ENCODE data around the gene AKIP1.
A peak's percentile ranks its signal among the peaks of the same experiment; 100 is the strongest.
"Not testable (repeated sequence)": the region's sequence is repeated elsewhere in the genome, so short reads cannot be mapped to it uniquely, and the experiment has no call there.

AKIP1 gene

GRCh38 chr11:8911029-8911823 lies at the start of gene AKIP1:
Gene AKIP1 (plus strand): TSS chr11:8911189. CDS start chr11:8911450, 261 bp downstream.
- peak; percentile 86 for DNase-seq

- no peak for DNase-seq
These were observed 47.2 kb upstream of the AKIP1 start for GRCh38 chr11:8863838-8864237.

GRCh38 chr11:8865304-8865703 lies 45.7 kb upstream of the AKIP1 start:
- DNase-seq = no peak

- no peak for DNase-seq
These were observed 44.0 kb upstream of the AKIP1 start for GRCh38 chr11:8867035-8867434.

- no peak for DNase-seq
These were observed 42.9 kb upstream of the AKIP1 start for GRCh38 chr11:8867931-8868631.

- DNase-seq = no peak
These were observed 40.4 kb upstream of the AKIP1 start for GRCh38 chr11:8870411-8871170.

- no peak for DNase-seq
These were observed 39.7 kb upstream of the AKIP1 start for GRCh38 chr11:8871171-8871775.

GRCh38 chr11:8871962-8872361 lies 39.0 kb upstream of the AKIP1 start:
- no peak for DNase-seq

GRCh38 chr11:8873741-8874405 lies 37.1 kb upstream of the AKIP1 start:
- no peak for DNase-seq

- no peak for DNase-seq
These were observed 32.2 kb upstream of the AKIP1 start for GRCh38 chr11:8878771-8879170.

GRCh38 chr11:8881585-8881984 lies 29.4 kb upstream of the AKIP1 start:
- DNase-seq = not testable (repeated sequence)

GRCh38 chr11:8886322-8886721 lies 24.7 kb upstream of the AKIP1 start:
- no peak for DNase-seq

GRCh38 chr11:8891185-8891584 lies 19.8 kb upstream of the AKIP1 start:
- not testable (repeated sequence) for DNase-seq

GRCh38 chr11:8899119-8899753 lies 11.8 kb upstream of the AKIP1 start:
- DNase-seq = no peak

- no peak for DNase-seq
These were observed 5.3 kb upstream of the AKIP1 start for GRCh38 chr11:8905528-8906165.

- no peak for DNase-seq
These were observed 3.9 kb upstream of the AKIP1 start for GRCh38 chr11:8907116-8907515.

GRCh38 chr11:8908099-8908498 lies 2.9 kb upstream of the AKIP1 start:
- no peak for DNase-seq

GRCh38 chr11:8910649-8911026 lies 351 bp upstream of the AKIP1 start:
- no peak for DNase-seq

GRCh38 chr11:8913961-8914660 lies 3.1 kb downstream of the AKIP1 start:
- peak; percentile 60 for DNase-seq

GRCh38 chr11:8914661-8915018 lies 3.7 kb downstream of the AKIP1 start:
- no peak for DNase-seq

All from CD4-positive, alpha-beta T cell treated with Interleukin-17A for 1 hour (primary cell).